HG02938 (cell line): ENCODE results near the gene FSTL4.

Source experiments
- ATAC-seq: cut with Tn5 transposase; IDR thresholded peaks from one replicate; pipeline ENCODE4 v1.9.1; 2021; ENCODE audit warnings: mild to moderate bottlenecking, moderate library complexity; ENCODE audit not compliant: unreplicated experiment

FSTL4 gene

DNA sequence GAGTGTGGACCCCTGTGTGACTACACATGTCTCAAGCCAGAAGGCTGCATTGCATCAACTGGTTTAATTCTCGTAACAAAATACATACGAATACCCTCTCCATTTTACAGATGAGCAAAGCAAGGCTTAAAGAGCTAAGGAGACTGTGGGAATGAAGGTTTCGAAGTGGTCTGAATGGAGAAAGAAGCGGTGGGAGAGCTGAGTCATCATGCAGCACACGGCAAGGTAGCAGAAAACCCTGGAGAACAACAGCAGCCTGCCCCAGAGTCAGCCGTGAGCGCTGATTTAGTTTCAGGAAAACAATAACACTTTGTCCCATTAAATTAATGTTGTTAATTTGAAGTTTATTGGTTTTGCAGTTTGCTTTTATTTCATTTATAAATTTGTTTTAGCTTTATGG, 336.7 kb downstream of the FSTL4 start:
- no peak for ATAC-seq

DNA sequence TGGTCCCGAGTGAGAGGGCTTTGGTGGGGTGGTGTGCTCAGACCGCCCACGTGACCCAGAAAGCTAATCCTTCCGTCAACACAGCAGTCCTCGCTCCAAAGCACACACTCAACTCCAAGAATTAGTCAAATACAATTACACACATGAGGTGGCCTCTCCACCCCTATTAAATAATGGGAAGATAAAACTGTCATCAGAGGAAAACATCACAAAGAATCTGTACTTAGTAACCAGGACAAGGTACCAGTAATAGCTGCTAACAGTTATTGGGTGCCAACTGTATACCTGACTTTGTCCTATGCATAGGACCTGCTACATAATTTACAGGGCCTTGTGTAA, 337.8 kb downstream of the FSTL4 start:
- no peak for ATAC-seq

DNA sequence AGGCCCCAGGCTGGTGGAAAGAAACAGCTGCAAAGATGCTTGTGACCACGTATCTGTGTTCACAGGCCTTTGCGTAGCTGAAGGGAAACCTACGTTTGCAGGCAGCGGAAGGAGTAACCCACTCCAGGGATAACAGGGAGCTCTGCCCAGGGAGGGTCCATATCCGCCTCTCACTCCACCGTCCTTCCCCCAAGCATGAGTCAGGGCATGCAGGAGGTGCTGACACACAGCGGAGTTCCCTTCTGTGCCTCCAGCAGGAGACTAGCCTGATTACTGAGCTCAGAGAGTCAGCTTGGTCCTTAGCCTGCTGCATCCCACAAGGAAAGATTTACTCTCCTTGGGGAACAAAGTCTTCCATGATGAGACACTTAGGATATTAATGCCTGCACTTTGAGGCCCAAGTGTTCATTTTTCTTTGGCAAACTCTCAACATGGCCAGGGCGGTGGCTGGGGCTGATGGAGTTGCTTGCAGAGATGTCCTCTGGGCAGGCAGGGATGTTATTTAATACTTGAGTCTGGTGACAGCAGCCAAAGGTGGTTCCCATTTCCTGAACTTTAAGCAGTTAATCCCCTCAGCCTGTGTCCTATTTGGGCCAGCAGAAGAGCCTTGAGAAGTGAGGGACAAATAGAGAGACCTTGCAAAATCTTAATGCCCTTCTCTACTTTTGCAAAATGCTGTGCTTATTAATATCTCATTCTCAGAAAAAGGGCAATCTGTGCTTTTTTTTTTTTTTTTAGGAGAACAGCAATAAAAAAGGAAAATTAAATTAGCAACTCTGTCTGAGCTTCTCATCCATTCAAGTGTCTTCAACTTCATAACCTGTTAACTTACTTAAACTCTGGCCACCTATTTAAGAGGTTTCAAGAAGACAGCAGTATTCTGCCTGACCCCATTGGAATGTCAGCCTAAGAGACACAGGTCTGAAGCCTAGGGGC, 338.4 kb downstream of the FSTL4 start:
- ATAC-seq = no peak

DNA sequence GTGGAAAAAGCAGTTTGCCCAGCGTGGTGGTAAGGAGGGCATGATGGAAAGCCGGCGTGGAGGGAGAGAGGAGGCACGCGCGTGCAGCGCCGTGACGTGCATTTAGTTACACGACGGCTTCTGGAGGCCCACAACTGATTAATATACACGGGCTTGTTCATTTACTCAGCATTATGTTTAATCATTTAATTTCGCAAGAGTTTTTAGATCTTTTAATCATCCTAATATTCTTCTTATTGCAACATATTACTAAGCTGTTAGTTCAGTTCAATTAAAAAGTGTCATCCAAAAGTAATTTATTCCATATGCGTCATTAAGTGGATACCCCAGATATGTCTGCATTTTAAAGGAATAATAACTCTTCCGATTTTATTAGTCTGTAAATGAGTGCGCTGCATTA, 340.0 kb downstream of the FSTL4 start:
- ATAC-seq = no peak

DNA sequence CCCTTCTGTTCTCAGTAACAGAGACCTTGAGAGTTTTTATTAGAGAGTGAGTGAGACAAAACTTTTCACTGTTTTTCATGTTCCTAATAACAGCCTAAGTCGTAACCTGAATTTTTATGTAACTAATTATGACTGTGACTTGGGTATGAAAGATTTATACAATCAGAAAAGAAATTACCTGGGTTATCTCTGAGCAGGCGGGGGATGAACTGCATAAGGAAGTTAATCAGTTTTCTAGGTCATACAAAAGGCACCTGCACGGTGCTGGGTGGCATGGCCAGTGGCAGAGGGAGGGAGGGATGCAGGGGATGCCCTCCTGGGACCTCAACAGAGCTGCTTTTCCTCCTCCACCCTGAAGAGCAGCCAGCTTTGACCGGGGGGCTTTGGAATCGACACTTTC, 340.7 kb downstream of the FSTL4 start:
- ATAC-seq = no peak

DNA sequence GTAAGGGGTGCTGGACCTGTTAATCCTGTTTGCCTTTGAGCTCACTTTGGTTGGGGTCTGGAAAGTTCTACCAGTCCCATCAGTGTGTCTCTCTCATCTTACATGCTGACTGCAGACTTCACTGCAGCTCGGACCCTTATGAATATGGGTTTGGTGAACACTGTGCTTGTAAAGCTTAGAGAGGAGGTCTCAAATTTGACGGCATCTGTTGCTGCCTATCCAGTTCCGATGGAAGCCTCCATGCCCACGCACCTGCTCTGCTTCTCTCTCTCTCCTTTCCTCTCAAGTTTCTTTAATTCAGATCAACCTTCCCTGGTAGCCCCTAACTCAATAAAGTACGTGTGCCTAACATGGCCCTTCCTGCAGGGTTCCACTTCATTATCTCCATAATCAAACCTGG, 342.6 kb downstream of the FSTL4 start:
- ATAC-seq = no peak

DNA sequence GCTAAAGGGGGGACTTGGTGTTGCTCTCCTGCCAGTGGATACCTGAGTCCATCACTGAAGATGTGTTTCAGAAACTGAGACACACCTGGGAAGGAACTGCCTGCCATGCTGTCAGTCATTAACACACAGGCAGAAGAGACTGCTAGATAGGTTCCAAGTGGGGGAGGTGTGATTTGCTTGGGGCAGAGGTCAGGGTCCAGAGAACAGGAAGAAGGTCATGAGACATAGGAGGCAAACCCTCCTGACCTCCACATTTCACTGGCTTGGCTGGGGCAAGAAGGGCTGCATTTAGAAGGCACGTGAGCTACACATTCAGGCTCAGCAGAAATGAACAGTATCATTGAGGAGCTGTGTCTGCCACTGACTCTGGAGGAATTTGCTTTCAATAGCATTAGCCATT, 344.7 kb downstream of the FSTL4 start:
- ATAC-seq = no peak

DNA sequence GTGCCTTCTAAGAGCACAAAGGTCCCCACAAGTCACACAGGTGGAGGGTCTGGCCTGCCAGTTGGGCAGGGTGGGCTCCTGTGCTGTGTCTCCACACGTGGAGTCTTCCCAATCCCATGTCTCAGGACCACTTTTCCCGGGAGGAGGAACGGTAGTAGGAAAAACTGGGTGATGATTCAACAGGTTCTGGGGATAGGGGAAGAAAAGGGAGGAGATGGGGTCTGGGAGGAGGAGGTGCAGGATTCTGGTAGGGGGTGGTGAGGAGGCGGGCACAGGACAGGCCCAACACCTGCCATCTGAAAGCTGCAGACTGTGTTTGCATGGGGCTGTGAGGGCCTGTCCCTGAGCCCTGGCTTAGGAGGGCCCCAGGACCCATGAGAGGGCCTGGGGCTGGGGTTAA, 345.4 kb downstream of the FSTL4 start:
- ATAC-seq = no peak

DNA sequence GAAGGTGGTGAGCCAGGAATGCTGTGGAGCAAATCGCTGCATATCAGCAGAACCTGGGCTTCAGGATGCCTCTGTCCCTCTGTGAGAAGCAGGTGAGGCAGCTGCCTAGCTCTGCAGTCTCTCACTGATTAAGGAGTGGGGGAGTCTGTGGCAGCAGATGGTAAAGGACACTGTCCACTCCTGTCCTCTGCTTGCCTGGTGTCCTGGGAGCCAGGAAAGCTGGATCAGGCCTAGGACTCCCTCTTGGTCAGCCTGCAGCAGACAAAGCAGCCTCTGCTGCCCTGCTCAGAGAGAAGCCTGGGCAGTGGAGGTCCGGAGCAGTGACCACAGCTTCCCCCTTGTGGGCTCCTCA, 345.8 kb downstream of the FSTL4 start:
- no peak for ATAC-seq

DNA sequence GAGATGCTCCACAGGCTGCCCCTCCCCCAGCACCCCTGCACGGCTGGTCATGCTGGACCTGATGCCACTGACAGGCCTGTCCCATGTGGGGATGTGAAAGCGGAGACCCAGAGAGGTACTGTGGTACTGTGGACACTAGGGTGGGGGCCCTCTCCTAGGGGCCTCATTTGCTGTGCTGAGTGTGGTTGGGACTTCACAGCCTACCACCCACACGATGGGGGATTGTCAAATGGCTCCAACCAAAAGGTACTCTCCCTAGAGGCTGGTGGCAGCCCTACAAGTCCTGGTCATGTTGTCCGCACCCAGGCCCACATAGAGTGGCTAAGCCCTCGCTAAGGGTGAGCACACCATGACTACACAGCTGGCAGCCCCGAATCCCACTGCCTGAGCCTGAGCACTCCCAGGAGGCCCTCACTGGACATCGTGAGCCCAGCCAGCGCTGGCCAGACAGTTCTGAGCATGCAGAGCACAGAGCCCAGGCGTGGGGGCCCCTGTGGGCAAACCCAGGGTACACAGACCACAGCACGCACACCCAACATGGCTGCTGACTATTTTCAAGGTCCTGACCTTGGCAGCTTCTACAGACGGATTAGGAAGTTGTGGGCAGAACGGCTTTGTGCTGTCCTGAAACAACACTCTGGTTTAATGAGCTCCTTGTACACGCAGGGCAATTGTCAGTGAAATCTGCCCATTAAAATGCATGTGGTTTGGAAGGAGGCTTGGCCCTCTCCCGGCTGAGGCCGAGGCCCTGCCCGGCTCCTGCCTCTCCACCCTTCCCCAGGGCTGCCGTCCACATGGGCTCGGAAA, 346.4 kb downstream of the FSTL4 start:
- ATAC-seq = no peak

DNA sequence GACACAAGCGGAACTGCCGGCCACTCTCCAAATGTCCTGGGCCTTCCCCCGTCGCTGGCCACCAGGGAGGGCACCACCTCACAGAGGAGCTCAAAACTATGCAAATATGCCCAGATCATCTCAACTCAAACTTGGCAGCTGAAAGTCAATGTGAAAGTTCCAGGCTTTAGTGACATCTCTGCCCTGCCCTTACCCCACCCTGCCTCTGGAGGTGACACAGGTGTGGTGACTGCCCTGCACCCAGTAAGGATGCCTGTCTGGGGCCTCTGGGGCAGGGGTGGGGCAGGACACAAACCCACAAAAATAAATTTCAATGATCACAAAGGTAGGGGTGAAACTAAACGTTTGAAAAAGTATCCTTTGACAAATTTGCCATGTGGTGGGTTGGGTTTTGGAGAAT, 347.1 kb downstream of the FSTL4 start:
- no peak for ATAC-seq

DNA sequence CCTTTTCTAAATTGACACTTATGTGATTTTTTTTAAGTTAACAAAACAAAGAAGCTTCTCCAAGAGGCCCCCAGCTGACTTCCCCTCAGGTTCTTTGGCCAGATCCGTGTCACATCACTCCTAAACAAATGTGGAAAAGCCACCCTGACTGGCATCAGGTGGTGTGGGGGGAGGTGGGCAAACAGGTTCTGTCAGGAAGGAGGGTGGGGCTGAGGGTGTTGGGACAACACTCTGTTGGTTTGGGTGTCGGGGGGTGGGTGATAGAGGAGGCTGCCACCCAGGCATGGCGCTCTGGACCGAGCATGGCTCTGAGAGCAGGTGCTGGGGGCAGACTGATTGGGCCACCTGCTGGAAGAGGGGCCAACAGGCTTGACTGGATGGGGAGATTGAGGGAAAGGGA, 349.7 kb downstream of the FSTL4 start:
- no peak for ATAC-seq

DNA sequence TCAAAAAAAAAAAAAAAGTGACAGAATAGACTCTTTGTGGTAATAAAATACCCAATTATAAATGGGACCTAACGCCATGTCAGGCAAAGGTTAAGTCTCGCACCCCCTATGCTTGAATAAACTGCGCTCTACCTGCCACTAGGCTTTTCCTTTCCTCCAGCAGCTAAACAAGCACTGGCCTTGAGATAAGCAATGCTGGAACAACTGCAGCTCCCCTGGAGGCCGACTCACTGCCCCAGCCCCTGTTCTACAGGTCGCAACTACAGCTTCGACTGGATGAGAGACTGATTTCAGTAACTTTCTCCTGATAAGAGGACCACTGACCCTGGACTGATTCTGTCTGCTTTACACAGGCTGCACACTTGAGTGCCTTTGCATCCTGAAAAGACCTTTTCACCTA, 350.3 kb downstream of the FSTL4 start:
- no peak for ATAC-seq

DNA sequence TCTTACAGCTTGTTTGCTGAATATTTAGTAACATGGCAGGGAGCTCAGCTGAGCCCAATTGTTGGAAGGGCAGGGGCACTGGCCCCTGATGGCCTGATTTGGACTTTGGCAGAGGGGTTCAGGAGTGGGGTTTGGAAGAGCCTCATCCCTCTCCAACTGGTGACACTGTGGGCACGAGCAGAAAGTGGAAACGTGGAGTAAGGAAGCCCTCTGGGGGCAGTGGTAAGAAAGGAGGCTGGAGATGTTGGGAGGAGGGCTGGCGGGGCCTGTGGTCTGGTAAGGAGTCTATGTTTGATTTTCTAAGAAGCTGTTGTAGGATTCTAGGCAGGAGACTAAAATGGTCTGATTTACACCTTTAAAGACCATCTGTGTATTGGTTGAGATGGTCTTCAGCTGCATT, 351.6 kb downstream of the FSTL4 start:
- no peak for ATAC-seq

DNA sequence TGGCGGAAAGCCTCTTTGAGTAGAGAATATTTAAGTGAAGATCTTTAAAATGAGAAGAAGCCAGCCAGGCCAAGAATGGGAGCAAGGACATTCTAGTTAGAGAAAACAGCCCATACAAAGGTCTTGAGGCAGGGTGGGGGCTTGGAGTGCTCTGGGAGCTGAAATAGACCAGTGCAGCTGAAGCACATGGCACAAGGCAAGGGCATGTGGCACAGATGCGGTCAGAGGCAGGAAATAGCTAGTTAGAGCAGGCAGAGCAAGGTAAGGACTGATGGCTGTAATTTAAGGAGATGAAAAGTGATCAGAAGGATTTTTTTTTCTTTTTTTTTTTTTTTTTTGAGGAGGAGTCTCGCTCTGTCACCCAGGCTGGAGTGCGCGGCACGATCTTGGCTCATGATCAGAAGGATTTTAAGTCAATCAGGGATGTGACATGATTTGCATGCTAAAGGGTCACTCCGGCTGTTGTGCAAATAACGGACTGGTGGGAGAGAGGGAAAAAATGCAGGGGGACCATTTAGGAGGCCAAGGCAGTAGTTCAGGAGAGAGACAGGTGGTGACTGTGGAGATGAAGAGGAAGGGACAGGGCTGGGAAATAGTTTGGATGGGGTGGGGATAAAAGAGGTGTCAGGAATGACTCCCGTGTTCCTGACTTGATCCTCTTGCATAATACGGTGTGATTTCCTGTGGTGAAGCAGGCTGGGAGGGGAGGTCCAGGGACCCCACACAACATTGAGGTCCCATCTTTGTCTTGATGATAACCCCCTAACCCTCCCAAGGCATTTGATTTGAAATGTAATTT, 352.9 kb downstream of the FSTL4 start:
- ATAC-seq = no peak

DNA sequence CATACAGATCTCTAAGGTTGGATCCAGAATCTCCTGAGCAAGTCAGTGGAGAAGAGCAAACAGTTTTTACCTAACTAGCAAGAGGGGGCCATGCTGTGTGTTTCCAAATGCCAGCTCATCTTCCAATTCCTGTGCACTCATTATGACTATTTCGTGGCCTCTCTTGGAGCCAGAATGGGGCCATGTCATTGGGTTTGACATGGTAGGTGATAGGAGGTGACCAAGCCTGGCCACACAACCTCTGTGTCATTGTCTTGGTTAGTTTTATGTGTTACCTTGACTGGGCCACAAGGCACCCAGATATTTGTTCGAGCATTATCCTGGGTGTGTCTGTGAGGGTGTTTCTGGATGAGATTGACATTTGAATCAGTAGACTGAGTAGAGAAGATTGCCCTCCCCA, 354.4 kb downstream of the FSTL4 start:
- no peak for ATAC-seq

DNA sequence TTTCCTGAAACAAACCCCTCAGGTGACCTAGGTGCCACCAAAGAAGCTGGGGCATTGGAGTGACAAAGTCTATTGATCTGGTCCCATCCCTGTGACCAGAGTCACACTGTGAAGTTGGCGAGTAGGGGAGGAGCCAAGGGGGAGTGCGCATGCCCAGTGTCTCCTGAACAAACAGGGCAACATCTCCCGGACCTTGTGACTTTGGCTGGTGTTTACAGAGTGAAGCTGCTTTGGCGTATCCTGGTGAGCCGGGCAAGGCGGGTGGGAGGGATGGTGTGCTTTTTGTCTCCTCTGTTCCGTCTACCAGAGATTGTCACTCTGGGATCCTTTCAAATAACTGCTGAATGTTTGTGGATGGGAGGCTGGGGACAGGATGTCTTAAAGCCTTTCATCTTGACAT, 356.1 kb downstream of the FSTL4 start:
- no peak for ATAC-seq

DNA sequence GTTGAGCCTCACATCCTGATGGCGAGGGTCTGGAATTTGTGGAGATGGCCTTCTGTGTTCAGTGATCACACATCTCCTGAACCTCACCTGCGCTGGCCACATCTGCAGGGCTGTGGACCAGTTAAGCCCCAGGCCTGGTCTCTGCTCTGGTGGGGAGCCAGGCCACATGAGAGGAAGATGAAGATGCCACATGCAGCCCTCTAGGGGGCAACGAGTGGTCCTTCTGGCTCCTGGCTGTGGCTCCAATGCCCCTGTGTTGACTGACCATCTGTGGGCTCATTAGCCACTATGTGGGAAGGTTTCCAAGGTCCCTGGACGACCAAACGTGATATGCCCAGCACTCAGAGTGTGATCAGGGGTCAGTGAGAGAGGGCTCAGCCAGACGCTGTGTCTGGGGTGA, 357.5 kb downstream of the FSTL4 start:
- no peak for ATAC-seq

DNA sequence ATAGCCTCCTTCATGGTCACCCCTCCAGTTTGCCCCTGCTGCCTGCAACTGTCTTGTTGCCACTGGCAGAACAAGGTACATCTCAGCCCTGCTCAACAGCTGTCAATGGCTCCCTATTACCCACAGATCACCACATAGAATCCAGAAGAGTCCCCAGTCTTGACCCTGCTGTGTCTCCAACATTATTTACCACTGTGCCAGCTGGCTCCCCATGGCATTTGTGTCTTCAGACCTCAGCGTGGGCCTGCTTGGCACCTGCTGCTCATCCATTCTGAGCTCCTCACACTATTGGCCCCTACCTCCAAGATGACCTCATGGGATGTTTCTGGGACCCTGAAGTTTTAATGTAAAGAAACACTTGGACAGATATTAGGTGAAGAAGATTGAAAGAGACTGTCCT, 358.7 kb downstream of the FSTL4 start:
- ATAC-seq = no peak

DNA sequence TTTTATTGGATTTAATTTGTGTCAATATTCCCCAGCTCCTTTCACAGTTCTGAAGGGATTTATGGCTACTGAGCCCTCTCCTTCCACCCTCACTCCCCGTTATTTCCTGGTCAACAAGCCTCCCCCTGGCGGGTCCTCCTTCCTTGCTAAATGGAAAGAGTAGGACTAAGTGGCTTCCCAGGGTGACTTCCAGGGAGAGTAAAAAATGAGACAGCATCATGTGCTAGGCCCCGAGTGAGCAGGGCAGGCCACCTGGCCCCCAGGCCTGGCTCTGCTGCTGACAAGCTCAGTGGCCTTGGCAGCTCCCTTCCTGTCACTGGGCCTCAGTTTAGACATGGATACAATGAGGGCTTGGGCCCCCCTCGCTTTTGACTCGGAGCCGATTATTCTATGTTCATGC, 359.3 kb downstream of the FSTL4 start:
- no peak for ATAC-seq

DNA sequence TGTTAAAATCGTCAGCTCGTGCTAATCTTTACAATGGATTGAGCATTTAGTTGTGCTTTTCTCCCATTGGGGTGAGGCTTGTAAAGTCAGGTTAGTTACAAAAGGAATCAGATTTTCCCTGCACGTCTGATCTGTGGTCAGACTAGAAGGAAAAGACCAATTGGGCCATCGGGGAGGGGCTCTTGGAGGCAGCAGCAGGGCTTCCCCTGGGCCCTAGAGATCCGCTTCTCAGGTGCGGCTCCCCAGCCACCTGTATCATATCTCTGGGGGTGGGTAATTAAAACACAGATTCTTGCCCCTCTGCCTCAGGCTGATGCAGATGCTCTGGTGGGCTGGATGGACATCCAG, 360.2 kb downstream of the FSTL4 start:
- no peak for ATAC-seq
